NCI-H526 (cell line): Measurements from ENCODE around the gene NWD2.
"Not testable (repeated sequence)": the region's sequence is repeated elsewhere in the genome, so short reads cannot be mapped to it uniquely, and the experiment has no call there.

ENCODE experiments used
- DNase-seq, 2 experiments: peaks; one replicate each; lab custom pipeline; 2025; lab: John Stamatoyannopoulos, UW

The NWD2 gene, protein sequence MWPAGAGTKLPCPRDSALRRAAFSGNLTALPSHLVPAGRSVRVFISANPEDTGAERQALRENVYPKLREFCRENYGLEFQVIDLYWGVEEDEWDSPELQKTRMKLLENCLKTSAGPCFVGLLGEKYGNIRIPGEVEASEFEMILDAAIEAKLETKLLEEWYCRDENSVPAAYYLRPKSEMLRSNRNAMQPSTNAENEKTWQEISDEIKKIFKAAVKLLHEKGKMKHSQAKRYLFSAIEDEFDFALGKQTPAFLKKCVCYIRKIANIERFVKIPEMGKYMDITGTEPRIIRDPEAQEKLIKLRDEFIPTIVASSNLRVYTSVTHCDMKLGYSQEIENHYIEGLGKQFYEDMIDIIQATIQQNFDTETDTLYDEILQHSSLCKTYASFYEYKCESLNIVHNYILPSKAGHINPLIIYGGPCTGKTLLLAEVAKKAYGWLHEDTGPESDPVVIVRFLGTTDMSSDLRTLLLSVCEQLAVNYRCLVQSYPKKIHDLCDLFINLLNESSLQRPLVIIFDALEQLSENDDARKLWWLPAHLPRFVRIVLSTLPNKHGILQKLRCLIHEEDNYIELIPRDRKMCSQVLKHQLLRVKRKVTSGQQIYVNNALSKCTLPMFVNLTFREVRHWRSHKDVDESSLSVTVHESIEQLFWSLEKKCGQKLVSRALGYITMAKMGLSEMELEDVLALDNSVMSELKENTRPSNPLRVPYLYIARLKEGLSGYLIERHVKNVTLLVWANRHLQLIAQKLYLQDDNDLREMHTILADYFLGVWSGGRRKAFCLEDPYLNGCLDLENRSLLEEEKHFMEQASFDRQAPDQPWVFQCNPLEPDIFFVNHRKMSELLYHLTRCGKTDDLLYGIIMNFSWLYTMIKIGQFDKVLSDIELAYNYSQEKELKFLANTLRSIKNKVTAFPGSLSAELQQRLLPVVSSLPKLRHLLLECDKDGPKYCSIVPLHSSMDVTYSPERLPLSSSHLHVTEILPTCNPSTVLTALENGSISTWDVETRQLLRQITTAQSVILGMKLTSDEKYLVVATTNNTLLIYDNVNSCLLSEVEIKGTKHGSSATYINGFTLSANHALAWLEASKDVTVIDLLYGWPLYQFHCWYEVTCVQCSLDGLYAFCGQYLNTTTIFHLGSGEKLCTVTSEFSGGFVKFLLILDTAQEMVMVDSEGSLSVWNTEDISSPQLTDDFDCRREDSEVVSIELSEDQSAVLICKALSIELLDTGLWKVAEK (N-terminal part only)

DNA sequence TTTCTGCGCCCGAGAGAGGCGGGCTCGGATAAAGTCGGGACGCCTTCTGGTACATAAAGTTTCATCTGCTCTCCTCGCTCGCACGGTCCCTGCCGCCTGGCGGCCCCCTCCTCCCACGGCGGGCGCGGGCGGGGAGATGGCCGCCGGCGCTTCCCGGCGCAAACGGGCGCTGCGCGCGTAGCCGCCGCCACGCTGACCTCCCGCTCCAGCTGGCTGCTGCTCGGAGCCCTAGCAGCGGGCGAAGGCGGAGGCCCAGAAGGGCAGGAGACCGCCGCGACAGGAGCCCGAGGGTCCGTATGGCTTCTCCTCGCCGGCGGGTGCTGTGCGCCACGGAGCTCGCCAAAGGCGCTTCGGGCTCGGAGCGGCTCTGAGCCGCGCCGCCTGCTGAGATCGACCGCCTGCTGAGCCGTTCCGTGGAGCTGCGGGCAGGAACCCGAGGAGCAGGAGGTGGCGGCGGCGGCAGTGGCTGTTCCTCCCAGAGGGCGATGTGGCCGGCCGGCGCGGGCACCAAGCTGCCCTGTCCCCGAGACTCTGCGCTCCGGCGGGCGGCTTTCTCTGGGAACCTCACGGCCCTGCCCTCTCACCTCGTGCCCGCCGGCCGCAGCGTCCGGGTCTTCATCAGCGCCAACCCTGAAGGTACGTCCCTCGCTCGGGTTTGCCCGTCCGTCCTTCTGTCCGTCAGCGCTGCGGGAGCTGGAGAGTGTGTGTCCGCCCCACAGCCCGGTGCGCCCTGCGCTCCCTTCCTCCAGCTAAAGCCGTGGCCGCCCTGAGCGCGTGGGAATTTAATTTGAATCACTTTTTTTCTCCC lies at the start of gene NWD2:
TSS of gene NWD2 (plus strand) at position 161 of the 808 bp plus-strand sequence. CDS start at position 486, 325 bp downstream.
- DNase-seq = peak in 1 of 2 experiments; percentile 83

DNA sequence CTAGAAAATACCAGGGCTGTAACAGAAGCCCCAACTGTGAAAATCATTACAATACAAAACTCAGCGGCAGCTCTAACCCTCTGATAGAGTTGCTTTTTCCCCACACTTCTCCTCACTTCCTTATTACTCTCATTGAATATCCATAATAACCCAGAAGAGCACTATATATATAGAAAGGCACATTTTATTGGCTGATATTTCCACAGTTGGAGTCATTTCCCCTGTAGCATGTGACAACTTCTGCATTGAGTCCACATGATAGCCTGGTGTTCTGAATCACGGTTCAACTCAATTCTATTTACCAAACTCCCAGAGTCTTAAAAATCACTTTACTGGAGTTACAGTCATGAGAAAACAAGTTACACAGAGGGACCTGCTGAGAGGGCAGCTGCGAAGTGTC lies 46.6 kb upstream of the NWD2 start:
- DNase-seq = no peak

DNA sequence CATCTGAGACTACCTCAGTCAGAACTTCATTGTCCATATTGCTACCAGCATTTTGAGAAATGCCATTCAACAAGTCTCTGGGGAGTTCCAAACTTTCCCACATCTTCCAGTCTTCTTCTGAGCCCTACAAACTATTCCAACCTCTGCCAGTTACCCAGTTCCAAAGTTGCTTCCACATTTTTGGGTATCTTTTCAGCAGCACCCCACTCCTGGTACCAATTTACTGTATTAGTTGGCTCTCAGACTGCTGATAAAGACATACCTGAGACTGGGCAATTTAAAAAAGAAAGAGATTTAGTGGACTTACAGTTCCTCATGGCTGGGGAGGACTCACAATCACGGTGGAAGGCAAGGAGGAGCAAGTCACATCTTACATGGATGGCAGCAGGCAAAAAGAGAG lies 39.8 kb upstream of the NWD2 start:
- not testable (repeated sequence) for DNase-seq

DNA sequence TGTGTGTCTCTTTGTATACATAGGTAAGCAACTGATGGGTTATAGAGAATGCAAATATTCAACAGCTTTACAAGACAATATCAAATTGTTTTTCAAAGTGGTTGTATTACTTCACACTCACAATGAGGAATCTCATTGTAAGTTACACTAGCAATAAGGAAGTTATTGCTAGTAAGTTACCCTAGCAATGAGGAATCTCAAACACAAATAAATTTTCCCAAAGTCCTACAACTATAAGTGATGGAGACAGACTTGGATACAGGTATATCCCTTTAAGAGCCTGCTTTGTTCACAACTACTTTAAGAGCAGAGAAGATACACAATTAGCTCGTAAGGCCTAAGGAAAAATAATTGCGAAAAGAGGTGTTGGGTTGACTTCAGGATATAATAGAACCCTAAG lies 28.3 kb upstream of the NWD2 start:
- no peak for DNase-seq

DNA sequence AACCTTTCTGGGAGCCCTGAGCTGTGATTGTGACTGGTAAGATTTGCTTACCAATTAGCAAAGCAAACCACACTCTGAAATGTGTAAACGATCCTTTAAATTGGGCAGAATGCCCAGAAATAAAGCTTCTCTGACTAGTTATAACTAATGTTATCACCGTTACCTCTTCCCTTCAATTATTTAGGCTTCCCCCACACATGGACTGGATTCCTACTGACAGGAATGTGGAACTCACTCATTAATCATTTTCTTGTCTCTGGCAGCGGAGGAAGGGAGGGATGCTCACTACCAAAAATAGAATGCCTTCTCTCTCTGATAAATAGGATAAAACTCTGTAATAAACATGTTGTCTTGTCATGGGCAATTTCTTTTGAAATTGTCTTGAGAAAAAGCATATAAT lies 25.3 kb upstream of the NWD2 start:
- no peak for DNase-seq

DNA sequence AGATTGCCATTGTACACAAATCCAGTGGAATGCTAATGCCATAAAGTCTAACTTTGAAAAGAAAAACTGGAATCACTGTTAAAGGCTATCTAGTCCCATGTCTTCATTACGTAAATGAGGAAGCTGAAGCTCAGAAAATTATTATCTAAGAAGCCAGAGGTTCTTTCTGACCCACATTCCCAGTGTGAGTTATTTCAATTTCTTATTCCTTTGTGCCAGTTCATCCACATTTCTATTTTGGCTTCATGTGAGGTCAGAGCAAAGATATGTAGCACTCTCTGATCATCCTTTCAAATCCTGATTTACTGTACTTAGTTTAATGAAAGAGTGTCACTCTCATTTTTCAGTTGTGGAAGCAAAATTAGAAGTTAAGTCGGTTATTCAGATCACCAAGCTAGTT lies 24.6 kb upstream of the NWD2 start:
- no peak for DNase-seq

DNA sequence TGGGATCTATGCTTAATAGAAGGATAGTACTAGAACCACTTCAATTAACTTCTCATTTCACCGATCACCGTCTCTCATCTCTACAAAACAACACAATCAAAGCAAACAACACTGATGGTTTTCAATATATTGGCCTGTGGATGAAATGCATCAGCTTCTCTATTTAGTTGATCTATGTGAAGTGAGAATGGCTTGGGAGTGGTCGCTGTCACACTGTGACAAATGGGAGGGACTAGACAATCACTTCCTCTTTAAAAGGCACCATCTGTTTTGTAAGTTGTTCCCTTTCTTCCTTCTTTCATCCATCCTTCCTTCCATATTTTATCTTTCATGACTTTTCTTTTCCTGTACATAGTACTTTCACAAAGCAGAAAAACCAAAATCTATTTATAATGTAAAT lies 23.9 kb upstream of the NWD2 start:
- no peak for DNase-seq

DNA sequence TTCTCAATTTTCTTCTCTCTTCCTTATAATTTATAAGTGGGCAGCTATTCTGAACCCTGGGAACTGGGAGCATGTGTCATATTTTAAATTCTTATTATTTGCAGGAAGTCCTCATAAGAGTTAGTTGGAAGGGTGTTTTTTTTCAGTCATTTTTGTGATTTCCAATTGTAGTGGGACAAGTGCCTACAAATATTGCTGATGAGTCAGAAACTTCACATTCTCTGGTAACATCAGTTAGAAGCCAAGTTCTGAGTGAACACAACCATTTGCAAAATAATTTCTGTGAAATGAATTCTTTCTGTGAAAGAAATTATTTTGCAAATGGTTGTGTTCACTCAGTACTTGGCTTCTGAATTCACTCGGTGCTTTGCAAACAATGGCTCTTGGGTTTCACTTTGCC lies 20.8 kb upstream of the NWD2 start:
- no peak for DNase-seq

DNA sequence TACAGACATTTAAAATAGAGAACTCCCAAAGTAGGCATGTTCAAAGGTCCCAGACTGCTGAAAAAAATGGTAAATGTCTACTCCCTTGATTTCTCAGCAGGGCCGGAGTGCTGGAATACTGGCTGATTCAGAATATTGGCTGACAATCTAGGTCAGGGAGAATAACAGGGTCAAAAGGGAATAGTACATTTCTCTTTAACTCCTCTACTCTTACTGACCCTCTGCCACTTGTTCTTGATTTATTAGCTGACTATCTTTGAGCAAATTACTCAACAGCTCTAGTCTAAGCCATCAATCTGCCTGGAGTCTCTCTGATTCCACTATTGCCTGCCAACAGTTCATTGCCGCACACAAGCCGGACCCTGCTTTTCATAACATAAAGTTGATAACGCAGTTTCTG lies 19.7 kb upstream of the NWD2 start:
- no peak for DNase-seq

DNA sequence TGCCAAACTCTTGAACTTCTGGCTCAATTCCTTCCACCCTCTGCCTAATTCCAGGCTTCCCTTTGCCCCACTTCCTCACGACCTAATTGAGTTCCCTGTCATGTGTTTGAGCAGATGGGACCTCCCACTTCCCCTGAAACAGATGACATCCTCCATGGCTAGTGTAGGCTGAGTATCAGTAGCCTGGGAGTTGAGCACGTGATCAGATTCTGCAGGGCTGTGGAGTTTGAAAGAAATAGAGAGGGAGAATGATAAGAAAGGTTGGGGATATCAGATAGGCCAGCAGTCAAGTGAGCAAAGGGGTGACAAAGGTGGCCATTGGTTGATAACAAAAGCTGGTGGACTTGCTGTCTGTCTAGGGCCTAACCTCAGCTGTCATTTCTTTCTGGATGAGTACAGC lies 18.8 kb upstream of the NWD2 start:
- no peak for DNase-seq

DNA sequence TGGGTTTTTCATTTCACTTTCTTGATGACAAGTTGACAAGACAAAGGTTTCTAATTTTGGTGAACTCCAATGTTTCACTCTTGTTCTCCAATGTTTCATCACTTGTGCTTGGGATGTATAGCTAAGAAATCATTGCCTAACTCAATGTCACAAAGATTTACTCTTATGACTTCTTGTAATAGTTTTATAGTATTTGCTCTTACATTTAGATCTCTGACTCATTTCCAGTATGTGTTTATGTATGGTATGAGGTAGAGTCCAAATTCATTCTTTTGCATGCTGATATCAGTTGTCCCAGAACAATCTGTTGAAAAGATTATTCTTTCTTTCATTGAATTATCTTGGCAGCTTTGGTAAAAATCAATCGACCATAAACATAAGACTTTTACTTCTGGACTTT lies 12.2 kb upstream of the NWD2 start:
- no peak for DNase-seq

DNA sequence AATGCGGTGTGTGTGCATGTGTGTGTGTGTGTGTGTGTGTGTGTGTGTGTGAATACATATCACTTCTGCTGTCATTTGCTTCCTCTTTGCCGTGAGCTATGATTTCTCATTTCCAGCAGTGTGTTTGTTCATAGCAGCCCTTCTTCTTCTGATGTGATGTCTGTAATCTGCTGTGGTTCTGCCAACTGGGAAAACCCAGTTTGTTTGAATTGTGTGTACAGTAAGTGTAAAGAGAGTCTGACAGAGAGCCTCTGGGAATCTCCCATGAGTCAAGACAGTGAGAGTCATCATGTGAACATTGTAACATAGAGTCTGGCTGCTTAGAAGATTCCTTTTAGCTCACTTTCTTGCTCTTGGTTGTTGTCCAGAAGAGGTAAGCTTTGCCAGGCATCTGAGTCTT lies 8.4 kb upstream of the NWD2 start:
- DNase-seq = no peak

DNA sequence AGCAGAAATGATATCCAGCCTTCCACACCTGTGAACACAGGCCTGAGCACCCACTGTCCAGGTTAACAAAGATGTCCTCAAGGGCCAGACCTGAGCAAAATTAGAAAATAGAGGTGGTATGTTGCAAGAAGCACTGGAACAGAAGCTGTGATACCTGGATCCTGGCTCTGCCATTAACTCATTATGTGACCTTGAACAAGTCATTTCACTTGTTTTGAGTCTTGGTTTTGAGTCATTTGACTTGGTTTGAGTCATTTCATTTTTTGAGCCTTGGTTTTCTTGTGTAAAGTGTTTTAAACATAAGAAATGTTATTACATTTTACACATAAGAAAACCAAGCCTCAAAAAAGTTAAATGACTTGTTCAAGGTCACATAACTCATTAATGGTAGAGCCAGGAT lies 2.9 kb upstream of the NWD2 start:
- no peak for DNase-seq

DNA sequence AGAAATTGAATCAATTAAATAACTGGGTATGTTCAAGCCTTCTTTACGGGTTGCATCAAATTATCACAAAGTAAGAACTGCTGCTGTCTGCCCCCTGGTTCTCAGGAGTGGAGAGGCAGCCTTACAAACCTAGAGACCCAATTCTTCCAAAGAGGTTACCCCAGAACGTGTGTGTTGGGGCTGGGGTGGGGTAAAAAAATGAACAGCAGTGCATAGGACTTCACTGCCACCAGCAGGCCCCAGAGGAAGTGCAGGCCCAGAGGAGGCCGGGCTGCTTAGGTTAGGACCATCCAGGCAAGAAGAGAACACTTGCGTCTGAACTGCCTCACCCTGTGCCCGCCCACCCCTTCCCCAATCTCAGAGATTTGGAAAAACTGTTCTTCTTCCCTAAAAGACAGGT lies 1.5 kb upstream of the NWD2 start:
- DNase-seq = peak in 1 of 2 experiments; percentile 34

DNA sequence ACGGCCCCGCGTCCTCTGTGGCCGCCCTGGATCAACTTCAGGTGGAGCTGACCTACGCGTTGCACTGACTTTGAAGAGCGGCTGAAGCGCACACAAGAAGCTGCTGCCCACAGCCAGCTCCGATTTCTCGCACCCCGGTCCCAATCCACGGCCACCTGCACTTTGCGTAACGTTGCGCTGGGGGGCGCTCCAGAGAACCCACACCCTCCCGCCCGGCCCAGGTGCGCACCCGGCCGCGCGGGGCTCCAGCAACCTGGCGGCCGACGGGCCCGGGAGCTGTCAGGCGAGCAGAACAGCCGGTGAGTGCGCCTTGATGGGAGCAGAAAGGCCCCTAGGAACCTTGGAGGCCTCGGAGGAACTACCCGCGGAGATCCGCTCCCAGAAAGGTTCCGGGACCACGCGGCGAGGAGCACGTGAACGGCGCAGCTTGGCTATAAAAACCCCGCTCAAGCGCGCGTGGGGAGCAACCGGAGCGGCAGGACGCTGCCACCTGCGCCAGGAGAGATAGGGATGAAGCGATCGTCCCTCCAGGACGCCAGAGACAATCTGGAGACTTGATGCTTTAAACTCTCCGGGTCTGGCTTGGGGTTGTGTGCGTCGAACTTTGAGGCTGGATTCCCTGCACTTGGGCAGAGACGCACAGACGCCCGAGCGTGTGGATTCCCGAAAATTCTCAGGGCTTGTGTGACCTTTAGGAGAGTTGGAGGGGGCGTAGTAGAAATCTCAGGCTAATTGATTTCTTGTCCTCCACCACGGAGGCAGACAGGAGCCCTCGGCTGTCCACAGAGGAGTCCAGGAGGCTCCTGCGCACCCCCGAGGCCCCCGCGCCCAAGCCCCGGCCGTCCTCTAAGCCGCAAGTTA lies 591 bp upstream of the NWD2 start:
- peak; percentile 37 to 89 for DNase-seq

DNA sequence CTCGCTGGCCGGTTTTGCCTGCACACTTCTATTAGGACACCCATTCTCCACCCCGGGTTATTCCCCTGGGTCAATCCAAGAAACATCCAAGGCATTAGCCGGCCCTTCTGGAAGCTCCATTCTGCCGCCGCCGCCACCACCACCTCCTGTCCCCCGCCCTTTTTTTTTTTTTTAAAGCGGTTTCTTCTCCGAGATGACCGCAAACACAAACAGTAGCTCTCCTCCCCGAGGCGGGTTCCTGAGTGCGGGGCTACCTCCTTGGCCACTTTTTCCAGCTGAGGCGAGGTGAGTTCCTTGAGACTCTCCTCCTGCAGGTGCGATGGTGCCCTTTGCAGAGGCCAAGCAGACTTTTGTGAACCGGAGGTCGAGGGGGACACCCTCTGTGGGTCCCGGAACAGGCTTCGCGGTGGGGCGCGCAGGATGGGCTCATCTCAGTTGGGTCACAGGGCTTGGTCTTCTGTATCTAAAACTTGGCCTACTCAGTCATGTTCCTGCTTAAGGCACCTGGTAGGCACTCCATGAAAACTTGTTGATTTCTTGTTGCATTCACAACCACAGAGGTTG lies 930 bp downstream of the NWD2 start:
- DNase-seq = peak in 1 of 2 experiments; percentile 36

DNA sequence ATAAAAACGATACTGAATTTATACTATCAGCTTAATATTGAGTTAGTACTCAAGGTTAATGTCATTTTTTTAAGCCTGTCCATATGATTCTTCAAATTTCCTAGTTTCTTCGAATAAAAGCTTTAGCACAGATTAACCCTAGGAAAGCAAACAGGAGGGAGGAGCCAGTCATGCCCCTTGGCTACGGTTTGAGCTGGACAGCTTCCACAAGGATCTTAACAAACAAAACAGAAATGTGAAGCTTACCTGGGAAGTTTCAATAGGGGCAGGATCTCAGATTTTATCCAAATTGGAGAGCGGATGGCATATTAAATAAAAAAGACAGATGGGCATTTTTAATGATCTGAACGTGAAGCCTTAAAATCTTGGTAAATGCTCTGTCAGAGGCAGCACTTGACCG lies 2.3 kb downstream of the NWD2 start:
- peak in 1 of 2 experiments; percentile 10 for DNase-seq

DNA sequence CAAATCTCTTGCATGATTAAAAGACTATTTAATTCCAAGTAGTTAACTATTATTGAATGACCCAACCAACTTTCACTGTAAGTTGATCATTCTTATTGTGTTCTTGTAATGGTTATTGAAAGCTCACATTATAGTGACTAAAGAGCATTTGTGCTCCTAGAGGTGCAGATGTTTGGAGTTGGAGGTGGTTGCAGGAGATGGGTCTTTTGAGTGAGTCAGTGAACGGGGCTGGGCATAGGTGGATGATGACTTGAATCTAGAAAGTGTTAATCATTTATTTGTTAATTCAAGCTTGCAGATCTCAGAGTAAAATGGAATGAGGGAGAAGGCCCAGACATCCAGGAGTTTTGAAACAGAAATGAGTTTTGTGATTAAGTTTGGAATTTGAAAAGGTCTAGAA lies 13.7 kb downstream of the NWD2 start:
- DNase-seq = no peak

DNA sequence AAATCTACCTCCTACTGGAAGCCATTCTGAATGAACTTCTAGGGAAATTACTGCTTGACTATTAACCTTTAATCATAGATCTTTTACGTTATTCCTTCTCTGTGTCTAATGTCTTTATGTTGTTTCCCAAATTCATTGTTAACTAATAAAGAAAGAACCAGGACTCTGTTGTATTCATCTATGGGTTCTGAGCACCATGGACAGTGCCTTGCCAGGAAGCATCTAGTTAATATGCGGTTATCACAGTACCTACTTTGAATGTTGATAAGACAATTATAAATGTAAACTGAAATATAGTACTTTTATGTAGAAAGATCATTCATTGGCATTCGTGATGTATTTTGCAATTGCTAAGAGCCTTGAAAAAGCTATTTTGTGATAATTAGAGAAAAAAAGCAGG lies 23.8 kb downstream of the NWD2 start:
- no peak for DNase-seq

DNA sequence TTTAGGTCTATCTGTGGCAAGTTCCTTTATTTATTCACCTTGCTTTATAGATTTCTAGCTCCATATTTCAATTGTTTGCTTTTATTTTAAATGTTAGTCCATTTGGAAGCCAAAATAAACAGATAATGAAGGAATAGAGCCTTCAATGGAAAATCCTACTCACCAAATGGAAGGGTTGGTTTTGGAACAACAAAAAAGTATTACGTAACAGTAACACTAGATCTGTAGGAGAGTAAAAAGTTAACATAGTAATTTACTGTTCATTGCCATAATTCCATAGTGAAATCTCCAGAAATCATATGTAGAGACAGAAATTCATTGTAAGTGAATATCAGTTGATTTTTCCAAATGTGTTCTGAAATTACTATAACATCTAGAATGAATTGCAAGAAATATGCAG lies 34.6 kb downstream of the NWD2 start:
- no peak for DNase-seq
